Naive B cell (primary cell): ENCODE results near the gene SACM1L. TPM values are rescaled to one million over a fixed set of nuclear protein-coding genes. Genes with fewer than 3 reads are reported as not detected.

Source experiments
- ATAC-seq, 2 donors: fragments of 150-1000 bp; cut with Tn5 transposase; 2 replicates each; pipeline ENCODE4 v1.10.0; 2021; ENCODE audit warnings: low read depth in 2 of 2, mild to moderate bottlenecking in 2 of 2, moderate library complexity in 2 of 2
- DNase-seq: peaks from one replicate; pipeline ENCODE4 v3.0.0; 2022
- H3K27ac Mint-ChIP-seq, 6 donors: one replicate each; pipeline ENCODE4 v1.8.0; 2020 to 2022; ENCODE audit warnings: mild to moderate bottlenecking in 6 of 6, mixed read lengths in 6 of 6, moderate library complexity in 5 of 6, inconsistent platforms in 2 of 6
- H3K27me3 Mint-ChIP-seq, 3 donors: one replicate each; pipeline ENCODE4 v1.8.0; 2021 to 2022; ENCODE audit warnings: mixed read lengths in 3 of 3, mild to moderate bottlenecking in 1 of 3
- H3K36me3 Mint-ChIP-seq, 2 donors: one replicate each; pipeline ENCODE4 v1.8.0; 2020 to 2022; ENCODE audit warnings: mixed read lengths in 2 of 2, inconsistent platforms in 1 of 2, mild to moderate bottlenecking in 1 of 2
- H3K4me1 Mint-ChIP-seq, 3 donors: one replicate each; pipeline ENCODE4 v1.8.0; 2020 to 2022; ENCODE audit warnings: mixed read lengths in 3 of 3, inconsistent platforms in 1 of 3, mild to moderate bottlenecking in 1 of 3, moderate library complexity in 1 of 3
- H3K4me3 Mint-ChIP-seq, 8 donors: one replicate each; pipeline ENCODE4 v1.8.0; 2020 to 2022; ENCODE audit warnings: mild to moderate bottlenecking in 8 of 8, mixed read lengths in 8 of 8, moderate library complexity in 8 of 8, inconsistent platforms in 2 of 8
- H3K9me3 Mint-ChIP-seq, 7 donors: one replicate each; pipeline ENCODE4 v1.8.0; 2020 to 2022; ENCODE audit warnings: mixed read lengths in 7 of 7, mild to moderate bottlenecking in 5 of 7, inconsistent platforms in 2 of 7, moderate library complexity in 1 of 7
- polyA plus RNA-seq, 6 donors: library from polyadenylated mRNA; unstranded; fragments of 300-500 nt; fragmentation: Illumina TruSeq; gene quantifications; one replicate each; pipeline ENCODE4 v1.2.3, GENCODE V29; 2021; ENCODE audit warnings: low read depth in 6 of 6

SACM1L gene
- polyA plus RNA-seq, 6 donors from 2014 or later = 7.3 to 19.2 (median 15.4) TPM

GRCh38 chr3:45783667-45784066, 94.5 kb downstream of the SACM1L start:
- Mint-ChIP-seq H3K4me1 (no peaks in the 10 kb centered on the region), H3K9me3 (peaks cover 0 to 14% (median 9%) of the 10 kb centered on the region in 7 donors), H3K27ac (no peak overlapping the region), H3K4me3 (no peak overlapping the region), H3K36me3 (no peaks in the 10 kb centered on the region), H3K27me3 (peaks cover 0 to 8% (median 0%) of the 10 kb centered on the region in 3 donors)
- DNase-seq (no peak), ATAC-seq (no peak)

DNA sequence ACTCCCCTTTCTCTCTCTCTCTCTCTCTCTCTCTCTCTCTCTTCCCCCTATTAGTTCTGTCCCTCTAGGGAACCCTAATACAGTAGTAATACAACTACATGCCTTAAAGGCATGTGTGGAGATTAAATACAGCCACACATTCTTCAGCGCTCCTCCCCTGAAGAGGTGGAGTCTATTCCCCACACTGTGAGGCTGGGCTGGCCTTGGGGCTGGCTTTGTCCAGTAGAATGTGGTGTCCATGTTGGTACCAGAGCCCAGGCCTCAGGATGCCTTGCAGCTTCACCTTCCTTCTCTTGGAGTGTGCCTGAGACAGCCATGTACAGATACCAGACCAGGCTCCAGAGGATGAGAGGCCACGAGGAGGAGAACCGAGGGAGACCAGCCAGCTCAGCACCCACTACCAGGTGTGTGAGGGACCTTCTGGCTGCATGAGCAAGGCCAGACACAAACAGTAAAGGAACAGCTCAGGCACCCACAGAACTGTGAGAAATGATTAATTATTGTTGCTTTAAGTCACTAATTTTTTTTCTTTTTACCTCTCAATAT, 96.5 kb downstream of the SACM1L start:
- peaks cover 4 to 34% (median 22%) of the 10 kb centered on the region in 7 donors for H3K9me3 Mint-ChIP-seq
- no peak overlapping the region for H3K27ac Mint-ChIP-seq
- peaks cover 0 to 3% (median 0%) of the 10 kb centered on the region in 3 donors for H3K4me1 Mint-ChIP-seq
- ATAC-seq = no peak
- peaks cover 5 to 10% of the 10 kb centered on the region in 2 donors for H3K36me3 Mint-ChIP-seq
- H3K27me3 Mint-ChIP-seq = peaks cover 0 to 8% (median 0%) of the 10 kb centered on the region in 3 donors
- DNase-seq = no peak
- H3K4me3 Mint-ChIP-seq = no peak overlapping the region

- H3K4me1 Mint-ChIP-seq = peaks cover 8 to 12% (median 11%) of the 10 kb centered on the region in 3 donors
- peaks cover 6 to 34% (median 22%) of the 10 kb centered on the region in 7 donors for H3K9me3 Mint-ChIP-seq
- peaks cover 0 to 8% (median 0%) of the 10 kb centered on the region in 3 donors for H3K27me3 Mint-ChIP-seq
- no peak overlapping the region for H3K4me3 Mint-ChIP-seq
- DNase-seq (no peak), ATAC-seq (no peak)
- H3K27ac Mint-ChIP-seq = no peak overlapping the region
- peaks cover 5 to 13% of the 10 kb centered on the region in 2 donors for H3K36me3 Mint-ChIP-seq
Measured at GRCh38 chr3:45786801-45787495, 97.8 kb downstream of the SACM1L start.

- ATAC-seq = no peak
- no peak for DNase-seq
- Mint-ChIP-seq H3K4me1 (peaks cover 13 to 15% (median 13%) of the 10 kb centered on the region in 3 donors), H3K27ac (peak overlapping the region in 1 of 6 donors; percentile 41), H3K36me3 (peaks cover 5 to 13% of the 10 kb centered on the region in 2 donors), H3K9me3 (peaks cover 6 to 34% (median 22%) of the 10 kb centered on the region in 7 donors), H3K27me3 (peaks cover 0 to 8% (median 0%) of the 10 kb centered on the region in 3 donors), H3K4me3 (no peak overlapping the region)
Measured at GRCh38 chr3:45787551-45787950, 98.4 kb downstream of the SACM1L start.

- H3K9me3 Mint-ChIP-seq = peaks cover 5 to 30% (median 21%) of the 10 kb centered on the region in 7 donors
- ATAC-seq = no peak
- H3K36me3 Mint-ChIP-seq = peaks cover 5 to 13% of the 10 kb centered on the region in 2 donors
- H3K27ac Mint-ChIP-seq = peak overlapping the region in 1 of 6 donors; percentile 1
- peaks cover 13 to 19% (median 13%) of the 10 kb centered on the region in 3 donors for H3K4me1 Mint-ChIP-seq
- no peak overlapping the region for H3K4me3 Mint-ChIP-seq
- peaks cover 0 to 8% (median 0%) of the 10 kb centered on the region in 3 donors for H3K27me3 Mint-ChIP-seq
- no peak for DNase-seq
Measured at GRCh38 chr3:45789235-45789812, 100.1 kb downstream of the SACM1L start.

GRCh38 chr3:45790596-45790995, 101.4 kb downstream of the SACM1L start:
- no peak overlapping the region for H3K4me3 Mint-ChIP-seq
- peaks cover 4 to 14% (median 7%) of the 10 kb centered on the region in 3 donors for H3K27me3 Mint-ChIP-seq

GRCh38 chr3:45792036-45792435, 102.8 kb downstream of the SACM1L start:
- Mint-ChIP-seq H3K4me1 (peaks cover 25 to 33% (median 29%) of the 10 kb centered on the region in 3 donors), H3K9me3 (peaks cover 2 to 22% (median 14%) of the 10 kb centered on the region in 7 donors), H3K27ac (peak overlapping the region in 2 of 6 donors; percentile 10 to 43), H3K4me3 (peak overlapping the region in 5 of 8 donors; percentile 29 to 73 (median 46)), H3K36me3 (peaks cover 5 to 13% of the 10 kb centered on the region in 2 donors), H3K27me3 (peaks cover 12 to 21% (median 17%) of the 10 kb centered on the region in 3 donors)
- ATAC-seq = no peak
- no peak for DNase-seq

More at GRCh38 chr3:45790596-45790995, 101.4 kb downstream of the SACM1L start:
- H3K4me1 Mint-ChIP-seq = peaks cover 16 to 22% (median 18%) of the 10 kb centered on the region in 3 donors
- H3K9me3 Mint-ChIP-seq = peaks cover 2 to 22% (median 14%) of the 10 kb centered on the region in 7 donors
- DNase-seq = no peak
- no peak for ATAC-seq
- peaks cover 5 to 13% of the 10 kb centered on the region in 2 donors for H3K36me3 Mint-ChIP-seq
- peak overlapping the region in 1 of 6 donors; percentile 40 for H3K27ac Mint-ChIP-seq

DNA sequence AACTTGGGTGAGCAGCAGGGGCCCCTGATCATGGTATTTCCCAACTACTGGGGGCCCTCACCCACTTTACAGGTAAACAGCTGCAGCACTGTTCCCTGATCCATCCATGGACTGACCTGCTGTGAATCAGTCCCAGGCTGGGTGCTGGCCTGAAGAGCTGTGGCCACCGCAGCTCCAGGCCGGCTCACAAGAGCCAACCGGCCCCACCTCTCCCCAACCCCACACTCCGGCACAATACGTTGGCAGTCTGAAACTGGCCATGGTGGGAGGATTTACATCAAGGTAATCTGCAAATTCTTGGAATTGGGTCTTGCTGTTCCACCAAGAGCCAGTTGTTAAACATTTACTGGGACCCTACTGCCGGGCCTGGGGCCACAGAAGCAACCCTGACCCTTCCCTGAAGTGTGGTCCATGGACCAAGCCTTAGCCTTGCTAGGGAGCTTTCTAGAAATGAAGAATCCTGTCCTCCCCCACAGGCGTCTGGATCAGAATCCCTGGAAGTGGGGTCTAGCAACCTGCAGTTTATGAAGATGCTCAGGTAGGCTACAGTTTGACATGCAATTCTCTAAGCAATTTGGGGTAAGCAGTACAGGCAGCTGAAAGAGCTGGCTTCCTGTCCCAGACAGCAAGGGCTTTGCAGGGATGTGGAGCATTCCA, 103.4 kb downstream of the SACM1L start:
- ATAC-seq (no peak), DNase-seq (no peak)
- peaks cover 25 to 34% (median 33%) of the 10 kb centered on the region in 3 donors for H3K4me1 Mint-ChIP-seq
- H3K9me3 Mint-ChIP-seq = peaks cover 2 to 22% (median 14%) of the 10 kb centered on the region in 7 donors
- peak overlapping the region in 1 of 8 donors; percentile 31 for H3K4me3 Mint-ChIP-seq
- H3K36me3 Mint-ChIP-seq = peaks cover 5 to 13% of the 10 kb centered on the region in 2 donors
- no peak overlapping the region for H3K27ac Mint-ChIP-seq
- peaks cover 17 to 23% (median 21%) of the 10 kb centered on the region in 3 donors for H3K27me3 Mint-ChIP-seq

DNA sequence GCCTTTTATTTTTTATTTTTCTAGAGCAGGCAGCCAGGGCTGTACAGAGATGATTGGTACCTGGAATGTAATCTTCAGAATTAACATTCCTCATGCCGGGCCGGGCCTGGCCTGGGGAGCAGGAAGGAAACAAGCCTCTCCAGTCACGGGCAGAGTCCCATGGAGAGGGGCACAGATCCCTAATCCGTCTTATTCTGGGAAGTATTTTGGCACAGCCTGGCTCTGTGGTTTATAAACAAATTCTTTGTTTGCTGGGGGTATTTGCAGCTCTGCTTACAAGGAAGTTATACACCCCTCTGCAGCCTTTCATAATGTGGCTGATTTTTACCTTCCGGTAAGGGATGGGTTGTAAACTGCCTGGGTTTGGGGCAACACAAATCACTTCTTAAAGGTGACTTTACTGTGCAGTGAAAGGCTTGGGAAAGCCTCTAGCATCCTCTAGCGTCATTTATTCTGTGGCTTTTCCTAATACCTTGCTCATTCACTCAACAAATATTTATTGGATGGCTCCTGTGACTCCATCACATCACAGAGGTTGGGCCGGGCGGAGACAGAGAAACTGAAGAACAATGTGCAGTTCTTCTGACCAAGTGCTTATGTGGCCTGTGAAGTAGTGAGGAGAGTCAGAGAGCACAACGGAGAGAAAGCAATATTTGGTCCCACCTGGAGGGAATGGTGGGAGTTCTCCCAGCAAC, 104.4 kb downstream of the SACM1L start:
- ATAC-seq (no peak), DNase-seq (no peak)
- Mint-ChIP-seq H3K4me1 (peaks cover 25 to 34% (median 33%) of the 10 kb centered on the region in 3 donors), H3K9me3 (peaks cover 2 to 21% (median 14%) of the 10 kb centered on the region in 7 donors), H3K36me3 (peaks cover 5 to 13% of the 10 kb centered on the region in 2 donors), H3K27me3 (peaks cover 17 to 33% (median 29%) of the 10 kb centered on the region in 3 donors), H3K4me3 (peak overlapping the region in 3 of 8 donors; percentile 9 to 32 (median 13)), H3K27ac (peak overlapping the region in 1 of 6 donors; percentile 1)

DNA sequence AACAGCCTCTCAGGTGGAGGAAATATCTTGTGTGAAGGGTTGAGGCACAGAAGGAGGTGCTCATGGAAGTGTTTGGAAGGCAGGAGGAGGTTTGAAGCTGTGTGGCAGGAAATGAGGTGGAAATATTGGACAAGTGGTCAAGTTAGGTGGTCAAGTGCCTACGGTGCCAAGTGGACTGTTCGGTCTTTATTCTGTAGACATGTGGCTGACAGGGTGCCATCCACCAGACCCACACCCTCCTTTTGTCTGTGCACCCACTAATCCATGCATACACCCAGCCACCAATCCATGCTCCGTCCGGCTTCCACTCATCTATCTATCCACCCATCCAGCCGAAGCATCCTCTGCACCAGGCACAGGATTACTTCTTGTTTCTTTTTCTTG, 105.0 kb downstream of the SACM1L start:
- H3K4me1 Mint-ChIP-seq = peaks cover 25 to 34% (median 33%) of the 10 kb centered on the region in 3 donors
- H3K4me3 Mint-ChIP-seq = peak overlapping the region in 3 of 8 donors; percentile 9 to 32 (median 13)
- peaks cover 2 to 17% (median 10%) of the 10 kb centered on the region in 7 donors for H3K9me3 Mint-ChIP-seq
- H3K27me3 Mint-ChIP-seq = peaks cover 22 to 39% (median 34%) of the 10 kb centered on the region in 3 donors
- no peak for DNase-seq
- ATAC-seq = no peak
- H3K27ac Mint-ChIP-seq = peak overlapping the region in 1 of 6 donors; percentile 1
- H3K36me3 Mint-ChIP-seq = peaks cover 5 to 13% of the 10 kb centered on the region in 2 donors

DNA sequence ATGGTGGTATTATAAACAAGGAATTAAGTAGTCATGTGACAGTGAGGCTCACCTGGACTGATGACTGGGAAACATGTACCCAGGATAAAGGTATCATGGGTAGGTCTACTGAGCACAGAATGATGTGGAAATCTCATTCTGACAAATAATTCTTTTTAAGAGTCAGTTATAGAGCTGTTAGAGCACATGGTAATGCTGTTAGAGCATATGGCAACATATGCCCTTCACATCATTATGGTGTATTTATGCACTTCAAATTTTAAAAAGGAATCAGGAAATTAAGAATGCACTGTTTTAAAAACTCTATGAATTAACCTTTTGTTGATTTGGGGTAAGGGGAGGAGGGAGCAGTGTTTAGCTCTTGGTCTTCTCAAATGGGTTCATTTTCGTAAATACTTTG, 105.5 kb downstream of the SACM1L start:
- H3K4me3 Mint-ChIP-seq = peak overlapping the region in 1 of 8 donors; percentile 22
- peaks cover 25 to 34% (median 33%) of the 10 kb centered on the region in 3 donors for H3K4me1 Mint-ChIP-seq

More for the DNA sequence above, 105.5 kb downstream of the SACM1L start:
- H3K27ac Mint-ChIP-seq = no peak overlapping the region
- peaks cover 3 to 13% of the 10 kb centered on the region in 2 donors for H3K36me3 Mint-ChIP-seq
- ATAC-seq (no peak), DNase-seq (no peak)
- peaks cover 2 to 12% (median 7%) of the 10 kb centered on the region in 7 donors for H3K9me3 Mint-ChIP-seq
- peaks cover 27 to 44% (median 39%) of the 10 kb centered on the region in 3 donors for H3K27me3 Mint-ChIP-seq
